ENCODE measurements around the gene OPN5.

DNA sequence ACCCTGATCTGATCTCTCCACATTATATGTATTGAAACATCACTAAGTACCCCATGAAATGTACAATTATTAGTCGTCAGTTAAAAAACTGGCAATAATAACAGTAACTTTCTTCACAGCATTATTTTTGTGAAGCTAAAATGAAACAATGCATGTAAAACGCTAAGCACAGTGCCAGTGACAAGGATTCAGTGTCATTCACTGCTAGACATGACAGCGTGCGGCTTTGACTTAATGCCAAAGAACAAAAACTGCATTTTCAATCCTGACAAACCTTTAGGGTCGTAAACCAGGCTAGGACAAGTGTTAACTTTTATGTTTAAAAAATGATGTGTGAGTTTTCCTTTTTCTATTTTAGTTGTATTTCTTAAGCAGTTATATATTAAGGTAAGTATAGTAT is 8.8 kb upstream of the OPN5 start:
- TF ChIP-seq, protein P1, sequence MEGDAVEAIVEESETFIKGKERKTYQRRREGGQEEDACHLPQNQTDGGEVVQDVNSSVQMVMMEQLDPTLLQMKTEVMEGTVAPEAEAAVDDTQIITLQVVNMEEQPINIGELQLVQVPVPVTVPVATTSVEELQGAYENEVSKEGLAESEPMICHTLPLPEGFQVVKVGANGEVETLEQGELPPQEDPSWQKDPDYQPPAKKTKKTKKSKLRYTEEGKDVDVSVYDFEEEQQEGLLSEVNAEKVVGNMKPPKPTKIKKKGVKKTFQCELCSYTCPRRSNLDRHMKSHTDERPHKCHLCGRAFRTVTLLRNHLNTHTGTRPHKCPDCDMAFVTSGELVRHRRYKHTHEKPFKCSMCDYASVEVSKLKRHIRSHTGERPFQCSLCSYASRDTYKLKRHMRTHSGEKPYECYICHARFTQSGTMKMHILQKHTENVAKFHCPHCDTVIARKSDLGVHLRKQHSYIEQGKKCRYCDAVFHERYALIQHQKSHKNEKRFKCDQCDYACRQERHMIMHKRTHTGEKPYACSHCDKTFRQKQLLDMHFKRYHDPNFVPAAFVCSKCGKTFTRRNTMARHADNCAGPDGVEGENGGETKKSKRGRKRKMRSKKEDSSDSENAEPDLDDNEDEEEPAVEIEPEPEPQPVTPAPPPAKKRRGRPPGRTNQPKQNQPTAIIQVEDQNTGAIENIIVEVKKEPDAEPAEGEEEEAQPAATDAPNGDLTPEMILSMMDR (IDR thresholded peaks at IDR 0.05): no peak
- TF ChIP-seq ZFX (IDR thresholded peaks at IDR 0.05; ENCODE audit: borderline replicate concordance): no peak
